Measurements from ENCODE around the gene PTTG1IP.

PTTG1IP gene

DNA sequence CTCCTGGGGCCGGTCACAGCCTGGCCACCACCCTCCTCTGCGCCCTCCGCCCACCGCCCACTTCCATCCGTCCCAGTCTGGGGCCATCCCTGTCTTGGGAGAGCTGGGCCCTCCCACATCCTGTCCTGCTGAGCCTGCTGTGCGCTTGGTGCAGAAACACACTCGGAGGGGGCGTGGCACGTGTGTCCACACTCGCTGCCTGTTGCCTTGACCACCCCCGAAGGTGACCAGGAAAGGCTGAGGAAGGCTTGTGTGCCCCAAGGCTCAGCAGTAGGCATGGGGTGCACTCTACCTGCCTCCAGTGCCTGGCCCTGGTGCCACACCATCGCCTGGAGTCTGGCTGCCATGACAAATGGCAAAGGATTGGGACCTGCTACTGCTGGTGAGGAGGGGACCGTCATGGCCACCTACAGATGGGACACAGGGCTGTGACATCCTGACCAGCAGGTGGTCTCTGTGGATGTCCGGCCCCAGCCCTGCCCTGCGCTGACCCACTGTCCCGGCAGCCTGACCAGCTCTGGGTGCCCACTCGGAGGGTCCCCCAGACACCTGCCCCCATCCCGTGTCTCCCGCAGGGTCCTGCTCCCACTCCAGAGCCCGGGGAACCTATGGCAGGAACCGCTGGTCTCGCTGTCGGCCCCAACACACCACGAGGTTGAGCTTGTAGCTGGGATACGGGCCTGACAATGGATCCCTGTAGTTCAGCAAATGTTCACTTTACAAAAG is 23.2 kb upstream of the PTTG1IP start:
- no peak for DNase-seq (ENCODE audit: low read depth, low spot score)

DNA sequence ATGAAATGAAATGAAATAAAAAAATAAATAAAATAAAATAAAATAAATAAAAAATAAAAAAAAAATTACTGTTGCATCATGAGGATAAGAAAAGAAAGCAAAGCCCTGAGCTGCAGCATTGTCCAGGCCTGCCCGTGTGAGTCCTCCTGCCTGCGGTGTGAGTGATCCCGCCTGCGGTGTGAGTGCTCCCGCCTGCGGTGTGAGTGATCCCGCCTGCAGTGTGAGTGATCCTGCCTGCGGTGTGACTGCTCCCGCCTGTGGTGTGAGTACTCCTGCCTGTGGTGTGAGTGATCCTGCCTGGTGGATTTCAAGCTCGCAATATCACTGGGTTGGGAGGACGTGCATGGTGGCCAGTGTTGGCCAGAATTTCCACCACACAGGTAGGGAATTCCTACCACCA is 22.4 kb upstream of the PTTG1IP start:
- no peak for DNase-seq (ENCODE audit: low read depth, low spot score)

DNA sequence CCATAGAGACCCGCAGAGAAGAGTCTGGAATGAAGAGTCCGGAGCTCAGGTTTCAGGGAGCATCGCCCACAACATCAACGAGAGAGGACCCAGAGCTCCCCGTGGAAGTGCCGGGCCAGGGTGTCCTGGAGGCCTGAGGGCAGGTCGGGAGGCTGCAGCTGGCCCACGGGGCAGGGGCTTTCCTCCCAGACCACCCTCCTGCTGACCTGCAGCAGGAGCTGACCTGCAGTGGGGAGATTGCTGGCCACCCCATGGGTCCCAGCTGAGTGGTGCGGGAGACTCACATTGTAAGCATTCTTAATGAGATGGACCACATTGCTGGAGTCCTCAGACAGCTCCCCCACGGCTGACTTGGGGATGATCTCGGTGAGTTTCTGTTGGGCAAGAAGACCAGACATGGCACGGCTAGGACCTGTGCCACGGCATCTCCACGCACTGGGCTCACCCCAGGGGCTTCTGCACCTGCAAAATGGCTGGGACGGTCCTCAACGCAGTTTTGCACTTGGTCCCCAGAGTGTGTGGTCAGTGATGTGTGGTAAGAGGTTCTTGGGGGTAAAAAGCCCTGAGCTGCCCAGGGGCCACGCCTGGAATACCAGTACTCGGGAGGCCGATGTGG is 21.3 kb upstream of the PTTG1IP start:
- DNase-seq (ENCODE audit: low read depth, low spot score) = no peak

DNA sequence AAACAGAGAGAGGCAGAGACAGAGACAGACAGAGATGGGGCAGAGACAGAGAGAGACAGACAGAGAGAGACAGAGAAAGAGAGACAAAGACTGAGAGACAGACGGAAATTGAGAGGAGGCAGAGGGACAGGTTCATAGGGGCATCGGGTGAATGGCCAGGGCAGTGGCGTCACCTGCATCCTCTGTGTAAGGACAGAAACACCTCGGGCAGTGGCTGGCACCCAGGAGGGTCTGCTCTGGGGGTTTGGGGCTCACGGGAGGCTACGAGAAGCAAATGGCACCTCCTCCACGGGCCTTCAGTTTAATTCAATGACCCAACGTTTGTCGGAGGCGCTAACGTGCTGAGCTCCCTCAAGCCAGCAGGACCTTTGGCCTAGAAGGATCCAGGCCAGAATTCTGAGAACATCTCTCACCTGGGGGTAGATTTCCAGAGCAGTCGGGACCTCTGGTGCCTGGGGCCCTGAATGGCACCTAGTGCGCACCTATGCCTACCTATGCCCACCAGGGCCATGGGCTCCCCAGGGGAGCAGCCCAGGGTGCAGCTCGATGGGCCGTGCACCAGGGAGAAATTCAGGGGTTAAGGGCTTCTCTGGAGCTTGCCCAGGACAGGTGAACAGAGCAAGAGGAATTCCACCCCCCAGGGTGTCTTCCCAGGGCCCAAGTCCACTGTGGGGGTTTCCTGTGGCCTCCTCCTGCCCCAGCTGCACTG is 20.6 kb upstream of the PTTG1IP start:
- DNase-seq (ENCODE audit: low read depth, low spot score) = no peak

DNA sequence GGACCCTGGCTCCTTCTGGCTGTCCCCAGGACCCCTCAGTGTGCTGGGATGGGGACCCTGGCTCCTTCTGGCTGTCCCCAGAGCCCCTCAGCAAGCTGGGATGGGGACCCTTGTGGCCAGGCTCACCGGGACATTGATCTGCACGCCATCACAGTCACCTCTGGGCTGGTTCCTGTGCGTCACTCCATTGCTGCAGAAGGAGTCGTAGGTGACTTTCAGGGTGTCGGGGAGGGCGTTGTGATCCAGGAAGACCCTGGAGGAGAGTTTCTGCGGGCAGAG is 19.7 kb upstream of the PTTG1IP start:
- no peak for DNase-seq (ENCODE audit: low read depth, low spot score)

DNA sequence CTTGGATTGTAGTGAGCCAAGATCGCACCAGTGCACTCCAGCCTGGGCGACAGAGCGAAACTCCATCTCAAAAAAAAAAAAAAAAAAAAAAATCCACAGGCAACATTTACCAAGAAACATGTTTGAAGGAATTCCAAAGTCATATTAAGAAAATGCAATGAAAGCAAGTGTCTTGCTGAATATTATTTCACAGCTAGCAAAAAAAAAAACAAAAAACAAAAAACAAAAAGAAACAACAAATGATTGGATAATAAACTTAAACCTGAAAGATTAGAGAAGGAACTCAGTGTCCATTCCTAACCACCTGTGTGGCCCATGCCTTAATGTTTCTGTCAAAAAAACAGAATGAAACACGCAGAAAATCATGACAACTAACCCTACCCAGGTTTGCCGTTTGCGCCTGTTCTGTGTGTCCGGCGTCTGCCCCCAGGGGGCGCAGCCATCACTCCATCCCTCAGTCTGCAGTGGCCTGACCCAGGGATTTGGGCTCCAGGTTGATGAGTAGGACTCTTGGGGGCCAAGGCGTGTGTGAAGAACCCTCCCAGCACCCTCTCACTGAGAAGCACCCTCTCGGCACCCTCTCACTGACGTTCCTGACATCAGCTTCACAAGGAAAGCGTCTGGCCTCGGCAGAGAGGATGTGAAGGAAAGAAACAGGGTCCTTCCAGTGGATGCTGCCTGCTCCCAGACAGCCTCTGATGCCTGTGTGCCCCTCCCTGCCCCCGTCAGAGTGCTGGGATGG is 19.2 kb upstream of the PTTG1IP start:
- DNase-seq (ENCODE audit: low read depth, low spot score) = peak; percentile 40

DNA sequence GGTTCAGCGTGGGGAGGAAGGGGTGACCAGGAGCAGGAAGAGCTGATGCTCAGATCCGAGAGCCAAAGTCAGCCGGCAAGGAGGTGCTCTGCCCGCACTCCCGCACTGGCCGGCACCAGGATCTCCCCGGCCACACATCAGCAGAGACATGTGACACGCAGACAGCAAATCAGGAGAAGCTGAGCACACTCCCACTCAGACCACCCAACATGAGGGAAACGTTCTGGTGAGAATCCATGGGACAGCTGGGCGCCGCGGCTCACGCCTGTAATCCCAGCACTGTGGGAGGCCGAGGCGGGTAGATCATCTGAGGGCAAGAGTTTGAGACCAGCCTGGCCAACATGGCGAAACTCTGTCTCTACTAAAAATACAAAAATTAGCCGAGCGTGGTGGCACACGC is 18.6 kb upstream of the PTTG1IP start:
- no peak for DNase-seq (ENCODE audit: low read depth, low spot score)

DNA sequence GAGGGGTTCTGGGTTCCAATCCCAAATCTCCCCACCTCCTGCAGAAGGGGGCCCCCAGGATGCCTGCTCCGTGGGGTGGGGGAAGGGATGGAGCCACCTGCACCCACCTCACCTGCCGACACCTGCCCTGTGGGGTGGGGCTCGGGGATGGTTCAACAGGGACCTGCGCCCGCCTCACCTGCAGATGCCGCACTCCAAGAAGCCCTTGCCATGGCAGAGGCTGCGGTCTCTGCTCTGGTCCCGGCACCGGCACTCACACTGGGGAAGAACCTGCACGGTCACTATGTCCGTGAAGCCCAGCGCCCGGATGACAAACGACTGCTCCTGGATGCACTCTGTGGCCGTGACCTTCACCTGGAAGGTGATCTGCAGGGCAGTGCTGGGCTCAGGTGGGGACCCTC is 18.1 kb upstream of the PTTG1IP start:
- DNase-seq (ENCODE audit: low read depth, low spot score) = no peak

DNA sequence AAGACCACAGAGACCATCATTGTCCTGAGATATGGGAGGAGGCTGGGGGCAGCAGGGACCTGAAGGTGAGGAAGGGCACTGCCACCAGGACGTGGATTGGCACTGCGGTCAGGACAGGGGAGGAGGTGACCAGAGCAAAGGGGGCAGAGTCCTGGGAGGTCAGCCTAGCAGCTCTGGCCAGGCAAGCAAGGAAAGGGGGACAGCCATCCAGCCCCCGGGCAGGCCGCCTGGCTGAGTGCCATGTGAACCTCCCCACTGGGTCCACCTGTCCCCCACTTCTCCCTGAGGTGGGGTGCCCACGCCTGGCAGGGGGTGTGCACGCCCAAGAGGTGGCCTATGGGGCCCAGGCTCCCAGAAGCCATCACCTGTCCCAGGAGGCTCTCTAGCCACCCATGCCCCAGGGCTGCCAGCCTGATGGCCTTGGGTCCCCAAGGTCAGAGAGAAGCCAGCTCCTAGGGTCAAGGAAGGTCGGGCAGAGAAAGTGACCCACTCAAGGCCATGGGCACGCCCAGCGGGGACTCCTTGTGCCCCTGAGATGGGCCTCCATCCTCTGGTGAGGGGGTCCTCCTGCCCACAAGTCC is 17.6 kb upstream of the PTTG1IP start:
- no peak for DNase-seq (ENCODE audit: low read depth, low spot score)

DNA sequence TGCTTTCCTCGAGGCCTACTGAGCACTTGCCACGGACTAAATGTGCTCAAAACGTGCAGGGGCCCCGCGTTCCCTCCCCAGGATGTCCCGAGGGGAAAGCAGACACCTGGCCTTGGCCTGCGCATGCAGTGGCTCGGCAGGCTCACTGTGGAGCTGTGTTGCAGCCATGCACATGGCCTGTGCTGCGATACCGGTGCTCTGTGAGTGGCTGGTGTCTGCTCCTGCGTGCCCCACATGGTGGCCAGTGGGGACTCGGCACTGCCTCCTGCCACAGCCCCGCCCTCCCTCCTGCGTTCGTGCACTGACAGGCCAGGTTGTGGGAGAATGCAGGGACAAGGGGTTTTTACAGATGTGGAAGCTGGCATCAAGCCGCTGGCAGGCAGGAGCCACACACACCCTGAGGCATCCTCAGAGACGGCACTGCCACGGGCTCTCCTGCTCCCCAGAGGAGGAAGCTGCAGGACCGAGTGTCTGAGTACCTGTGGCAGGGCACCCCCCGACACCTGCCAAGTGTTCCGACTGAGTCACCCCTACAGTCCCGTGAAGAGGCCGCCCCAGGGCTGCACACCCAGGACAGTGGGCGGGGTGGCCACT is 16.9 kb upstream of the PTTG1IP start:
- no peak for DNase-seq (ENCODE audit: low read depth, low spot score)

DNA sequence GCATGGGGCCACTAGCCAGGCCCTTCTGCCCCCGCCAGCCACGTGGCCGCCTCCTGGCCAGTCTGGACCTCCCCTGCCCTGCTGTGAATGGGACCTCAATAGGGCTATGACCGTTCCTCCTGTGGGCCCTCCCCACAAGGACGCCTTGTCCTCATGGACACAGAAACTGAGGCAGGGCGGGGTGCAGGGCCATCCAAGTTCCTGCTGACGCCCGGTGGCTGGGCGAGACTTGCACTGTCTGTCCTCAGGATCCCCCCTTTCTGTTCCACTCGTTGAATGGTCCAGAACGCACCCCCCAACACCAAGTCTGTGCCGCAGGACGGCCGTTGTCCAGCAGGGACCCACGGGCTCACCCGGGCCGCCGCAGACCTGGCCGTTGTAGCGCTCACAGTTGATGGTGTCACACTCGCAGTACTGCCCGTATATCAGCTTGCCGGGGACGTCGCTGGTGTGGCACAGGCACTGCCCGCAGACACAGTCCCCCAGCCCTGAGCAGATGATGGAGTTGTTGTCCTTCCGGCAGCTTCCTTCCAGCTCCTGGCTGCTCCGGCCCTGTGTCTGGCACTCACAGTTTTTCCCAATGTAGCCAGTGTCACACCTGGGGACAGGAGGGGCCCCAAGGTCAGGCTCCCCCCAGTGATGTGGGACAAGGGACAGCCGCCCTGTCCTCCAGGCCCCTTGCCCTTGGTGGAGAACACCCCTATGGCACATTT is 16.3 kb upstream of the PTTG1IP start:
- DNase-seq (ENCODE audit: low read depth, low spot score) = no peak

DNA sequence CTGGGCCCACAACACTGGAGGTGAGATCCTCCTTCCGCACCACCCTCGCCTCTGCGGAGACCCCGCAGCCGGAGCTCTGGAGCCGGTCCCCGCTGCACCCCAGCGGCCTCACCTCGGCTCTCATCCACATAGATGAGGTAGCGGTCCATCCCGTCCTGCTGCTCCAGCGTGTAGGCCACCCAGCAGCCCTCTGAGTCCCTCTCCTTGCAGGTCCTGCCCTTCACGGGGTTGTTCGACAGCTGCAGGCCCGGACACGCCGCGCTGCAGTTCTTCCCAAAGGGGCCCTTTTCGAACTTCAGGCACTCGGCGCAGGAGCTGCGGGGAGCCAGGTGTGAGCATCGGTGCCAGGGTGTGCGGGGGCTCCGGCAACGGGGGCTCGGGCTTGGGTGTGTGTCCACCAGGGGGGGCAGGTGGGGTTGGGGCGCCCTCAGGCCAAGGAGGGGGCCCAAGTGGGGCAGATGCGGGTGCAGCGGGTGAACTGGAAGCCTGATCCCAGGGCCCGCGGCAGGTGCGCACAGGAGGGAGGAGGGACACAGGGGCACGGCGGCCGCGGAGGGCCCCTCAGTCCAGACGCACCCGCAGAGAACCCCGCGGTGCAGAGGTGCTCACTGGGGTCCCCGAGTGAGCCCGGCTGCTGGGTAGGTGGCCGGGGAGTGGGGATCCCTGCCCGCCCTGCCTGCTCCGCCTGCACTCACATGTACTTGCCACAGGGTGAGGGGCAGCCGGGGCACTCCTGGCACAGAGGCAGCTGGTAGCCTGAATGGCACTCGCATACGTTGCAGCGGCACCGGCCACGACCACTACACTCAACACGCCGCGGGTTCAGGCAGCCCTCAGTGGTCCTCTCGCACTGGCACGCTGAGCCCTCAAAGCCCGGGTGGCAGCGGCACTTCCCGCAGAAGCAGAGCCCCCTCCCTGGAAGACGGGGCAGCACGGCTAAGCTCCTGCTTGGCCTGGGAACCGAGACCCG is 15.4 kb upstream of the PTTG1IP start:
- DNase-seq (ENCODE audit: low read depth, low spot score) = no peak

DNA sequence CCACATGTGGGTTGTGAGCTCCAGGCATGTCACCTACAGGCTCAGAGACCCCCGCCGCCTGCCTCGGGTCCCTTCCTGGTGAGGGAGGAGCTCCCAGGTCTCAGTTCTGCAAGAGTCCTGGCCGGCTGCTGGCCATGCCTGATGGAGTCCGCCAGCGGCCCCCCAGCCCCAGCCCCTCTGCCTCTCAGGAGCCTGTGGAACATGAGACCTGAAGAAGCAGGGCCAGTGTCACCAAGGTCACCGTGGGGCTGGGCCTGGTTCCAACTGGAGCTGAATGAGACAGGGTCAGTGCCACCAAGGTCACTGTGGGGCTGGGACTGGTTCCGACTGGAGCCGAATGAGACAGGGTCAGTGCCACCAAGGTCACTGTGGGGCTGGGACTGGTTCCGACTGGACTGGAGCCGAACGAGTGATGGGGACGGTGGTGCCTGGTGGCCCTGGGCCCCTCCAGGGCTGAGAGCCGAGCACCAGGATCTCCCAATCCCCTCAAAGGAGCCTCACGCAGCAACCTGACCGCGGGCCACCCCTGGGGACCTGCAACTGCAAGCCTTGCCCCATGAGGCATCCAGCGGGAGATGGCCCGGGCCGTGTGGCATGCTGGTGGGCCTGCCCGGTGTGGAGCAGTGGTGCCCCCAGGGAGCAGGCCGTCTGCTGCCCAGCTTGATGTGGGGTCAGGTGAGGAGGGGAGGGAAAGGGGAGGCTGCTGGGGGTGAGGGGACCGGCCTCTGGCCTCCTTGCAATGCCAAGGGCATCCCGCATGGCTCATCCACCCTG is 14.5 kb upstream of the PTTG1IP start:
- DNase-seq (ENCODE audit: low read depth, low spot score) = no peak

DNA sequence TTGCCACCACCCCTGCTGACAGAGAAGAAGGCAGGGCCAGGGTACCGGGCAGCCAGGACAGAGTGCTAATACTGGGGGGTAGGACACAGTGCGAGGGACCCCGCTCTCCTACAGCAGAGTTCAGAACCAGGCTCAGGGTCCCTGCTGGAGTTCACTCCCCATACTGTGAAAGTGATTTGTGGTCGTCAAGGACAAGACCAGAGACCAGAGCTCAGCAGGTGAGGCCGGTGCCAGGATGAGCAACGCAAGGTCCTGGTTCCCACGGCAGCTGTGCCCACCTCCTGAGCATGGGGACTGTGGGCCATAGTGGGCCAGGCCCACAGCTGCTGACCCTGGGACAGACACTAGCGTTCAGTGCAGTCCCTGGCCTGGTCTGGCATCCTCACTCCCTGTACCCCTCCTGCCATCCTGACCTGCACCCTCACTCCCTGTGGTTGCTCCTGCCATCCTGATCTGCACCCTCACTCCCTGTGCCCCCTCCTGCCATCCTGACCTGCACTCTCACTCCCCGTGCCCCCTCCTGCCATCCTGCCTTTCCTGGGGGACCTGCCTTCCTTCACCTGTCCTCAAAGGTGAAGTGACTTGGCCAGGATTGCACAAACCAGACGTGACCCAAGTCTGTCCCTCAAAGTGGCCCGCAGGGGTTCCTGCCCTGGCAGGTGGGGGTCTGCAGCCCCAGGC is 13.8 kb upstream of the PTTG1IP start:
- DNase-seq (ENCODE audit: low read depth, low spot score) = no peak

DNA sequence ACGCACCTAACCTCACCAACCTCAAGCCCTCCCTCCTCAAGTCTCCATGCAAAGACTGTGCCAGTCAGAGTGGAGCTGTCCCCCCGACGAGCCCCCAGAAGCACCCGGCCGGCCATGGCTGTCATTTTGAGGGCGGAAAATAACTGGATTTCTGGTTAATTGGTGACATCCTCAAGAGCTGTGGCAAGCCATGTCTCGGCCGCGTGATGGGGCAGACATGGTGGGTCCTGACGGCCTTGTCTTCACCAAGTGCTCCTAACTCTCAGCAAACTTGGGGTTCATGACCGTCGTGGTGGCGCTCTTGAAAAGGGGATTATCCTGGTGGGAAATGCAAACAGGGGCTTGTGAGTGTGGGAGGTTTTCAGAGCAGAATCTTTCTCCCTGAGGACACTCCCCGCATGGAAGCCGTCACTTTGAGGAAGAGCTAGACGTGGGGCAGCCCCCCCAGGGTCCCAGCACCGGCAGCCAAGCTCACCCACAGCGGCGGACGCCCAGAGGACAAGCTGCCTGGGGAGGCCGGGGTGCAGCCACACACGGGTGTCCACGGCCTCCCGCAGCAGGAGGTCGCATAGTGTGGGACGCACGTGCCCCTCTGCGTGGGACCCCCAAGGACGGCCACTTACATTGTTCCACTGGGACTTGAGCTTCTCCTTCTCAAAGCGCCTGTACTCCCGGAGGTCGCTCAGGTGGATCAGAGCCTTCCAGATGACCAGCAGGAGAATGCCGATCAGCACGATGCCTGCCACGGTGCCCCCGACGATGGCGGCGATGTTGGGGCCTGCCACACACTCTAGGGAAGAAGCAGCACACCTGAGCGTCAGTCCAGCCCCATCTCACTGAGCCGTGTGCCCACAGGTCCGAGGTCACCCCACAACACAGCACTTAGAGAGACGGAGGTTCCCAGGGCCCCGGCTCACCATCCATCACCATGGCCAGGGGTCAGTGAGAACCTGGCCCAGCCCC is 12.9 kb upstream of the PTTG1IP start:
- no peak for DNase-seq (ENCODE audit: low read depth, low spot score)

DNA sequence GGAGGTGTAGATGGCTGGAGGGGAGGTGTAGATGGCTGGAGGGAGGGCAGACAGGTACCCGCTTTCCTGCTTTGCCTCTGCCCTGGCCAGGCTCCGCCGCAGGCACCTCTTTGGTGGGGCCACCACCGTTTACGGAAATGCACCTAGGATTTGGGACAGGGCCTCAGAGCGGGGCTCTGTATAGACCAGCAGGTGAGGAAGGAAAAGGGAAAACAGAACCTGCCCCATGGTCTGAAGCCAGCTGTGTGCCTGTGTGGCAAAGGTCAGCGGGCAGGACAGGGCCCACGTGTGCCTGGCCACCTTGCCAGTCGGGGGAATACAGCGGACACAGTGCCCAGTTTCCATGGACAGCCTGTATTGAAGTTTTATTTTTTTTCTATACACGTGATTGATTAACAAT is 12.1 kb upstream of the PTTG1IP start:
- no peak for DNase-seq (ENCODE audit: low read depth, low spot score)

DNA sequence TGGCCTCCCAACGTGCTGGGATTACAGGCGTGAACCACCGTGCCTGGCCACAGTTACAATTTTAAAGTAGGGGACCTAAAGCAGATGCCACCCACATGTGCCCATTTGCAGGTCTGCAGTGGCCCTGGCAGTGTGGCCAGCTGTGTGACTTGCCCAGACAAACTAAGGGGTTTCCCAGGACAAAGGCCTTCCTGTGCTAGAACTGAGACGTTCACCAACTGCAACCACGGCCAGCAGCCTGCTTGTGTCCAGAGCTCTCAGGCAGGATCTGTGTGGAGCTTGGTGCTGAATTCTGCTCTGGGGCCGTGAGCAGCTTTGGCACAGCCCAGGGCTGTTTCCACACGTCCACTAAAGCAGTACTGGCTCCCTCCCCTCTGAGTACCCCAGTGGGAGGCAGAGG is 10.6 kb upstream of the PTTG1IP start:
- no peak for DNase-seq (ENCODE audit: low read depth, low spot score)

All from activated CD4-positive, CD25-positive, alpha-beta regulatory T cell treated with anti-CD3 and anti-CD28 coated beads, Interleukin-2, amount 50 U/mL, for 16 hours (primary cell).